ENCODE results near the gene PUS1.

Gene PUS1

DNA sequence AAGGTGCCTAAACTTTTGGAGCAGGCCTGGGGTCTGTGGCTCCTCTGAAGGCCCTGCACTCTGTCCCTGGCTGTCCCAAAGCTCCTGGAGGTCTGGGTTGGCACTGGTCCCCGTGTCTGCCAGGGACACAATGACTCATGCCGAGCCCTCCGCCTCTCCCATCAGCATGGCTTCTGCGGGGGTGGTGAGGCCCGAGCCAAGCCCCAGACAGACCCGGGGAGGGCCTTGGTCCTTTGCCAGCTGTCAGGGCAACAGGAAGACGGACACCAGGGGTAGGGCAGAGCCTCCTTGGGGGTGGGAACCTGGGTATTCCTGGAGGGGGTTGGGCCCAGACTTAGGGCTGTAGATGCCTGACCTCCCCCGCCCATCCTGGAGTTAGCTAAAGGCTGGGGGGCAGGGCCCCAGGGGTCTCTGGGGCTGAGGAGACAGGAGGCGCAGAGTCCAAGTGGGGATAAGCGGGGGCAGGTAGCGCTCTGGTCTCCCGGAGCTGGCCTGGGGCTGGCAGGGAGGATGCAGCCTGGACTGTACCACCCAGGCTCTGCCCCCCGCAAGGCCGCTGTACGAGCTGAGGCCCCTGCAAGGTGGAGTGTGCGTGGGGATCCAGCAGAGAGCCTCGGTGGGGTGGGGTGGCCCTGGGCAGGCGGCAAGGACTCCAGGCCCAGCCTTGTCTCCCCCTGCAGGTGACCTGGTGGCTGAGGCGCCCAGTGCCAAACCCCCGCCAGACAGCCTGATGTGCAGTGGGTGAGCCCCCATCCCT lies 16.4 kb upstream of the PUS1 start:
- DNase-seq (ENCODE audit: insufficient read length) = peak; percentile 31
- no peak for FAIRE-seq
- TF ChIP-seq TAF1 (IDR thresholded peaks at IDR 0.05; ENCODE audit: borderline replicate concordance, low read depth, low read length) (no peak), POLR2A (IDR thresholded peaks at IDR 0.05; ENCODE audit: low read depth, low read length) (no peak), POLR2AphosphoS5 (IDR thresholded peaks at IDR 0.05; ENCODE audit: low read depth, low read length) (no peak)

DNA sequence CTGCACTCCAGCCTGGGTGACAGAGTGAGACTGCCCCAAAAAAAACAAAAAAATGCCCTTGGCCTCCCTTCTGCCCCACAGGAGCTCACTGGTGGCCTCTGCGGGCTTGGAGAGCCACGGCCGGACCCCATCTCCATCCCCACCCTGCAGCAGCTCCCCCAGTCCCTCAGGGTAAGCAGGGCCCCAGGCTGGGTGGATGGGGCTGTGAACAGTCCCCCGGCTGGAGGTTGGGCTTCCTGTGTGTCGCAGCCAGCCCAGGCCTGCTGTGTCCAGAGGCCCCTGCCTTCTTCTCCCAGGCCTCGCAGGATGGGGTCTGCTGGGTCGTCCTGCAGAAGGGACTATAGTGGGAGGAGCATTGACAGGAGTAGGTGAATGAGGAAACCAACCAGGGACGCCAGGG lies 15.4 kb upstream of the PUS1 start:
- no peak for FAIRE-seq
- no peak for TF ChIP-seq POLR2A (IDR thresholded peaks at IDR 0.05; ENCODE audit: low read depth, low read length)
- no peak for TF ChIP-seq POLR2AphosphoS5 (IDR thresholded peaks at IDR 0.05; ENCODE audit: low read depth, low read length)
- no peak for TF ChIP-seq TAF1 (IDR thresholded peaks at IDR 0.05; ENCODE audit: borderline replicate concordance, low read depth, low read length)
- no peak for DNase-seq (ENCODE audit: insufficient read length)

DNA sequence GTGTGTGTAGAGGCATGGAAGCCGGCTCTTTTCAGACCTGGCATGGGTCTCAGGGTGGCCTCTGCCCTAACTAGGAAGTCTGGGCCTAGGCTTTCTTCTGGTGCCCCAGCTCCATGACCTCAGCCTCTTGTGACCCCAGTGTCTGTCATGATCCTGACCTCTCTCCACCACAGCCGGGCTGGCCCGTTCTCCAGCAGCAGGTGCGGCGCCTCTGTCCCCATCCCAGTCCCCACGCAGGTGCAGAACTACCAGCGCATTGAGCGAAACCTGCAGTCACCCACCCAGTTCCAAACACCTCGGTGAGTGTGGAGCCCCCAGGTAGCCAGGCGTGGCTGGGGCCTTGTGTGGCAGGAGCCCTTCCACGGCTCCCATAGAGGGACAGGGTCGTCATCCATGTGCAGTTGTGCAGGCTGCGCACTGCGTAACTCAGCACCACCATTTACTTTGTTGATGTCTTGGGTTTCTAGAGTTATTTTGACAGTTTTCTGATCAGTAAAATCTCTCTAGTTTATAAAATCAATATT lies 14.8 kb upstream of the PUS1 start:
- no peak for TF ChIP-seq TAF1 (IDR thresholded peaks at IDR 0.05; ENCODE audit: borderline replicate concordance, low read depth, low read length)
- no peak for TF ChIP-seq POLR2AphosphoS5 (IDR thresholded peaks at IDR 0.05; ENCODE audit: low read depth, low read length)
- TF ChIP-seq POLR2A (IDR thresholded peaks at IDR 0.05; ENCODE audit: low read depth, low read length) = no peak
- no peak for DNase-seq (ENCODE audit: insufficient read length)
- FAIRE-seq = no peak

DNA sequence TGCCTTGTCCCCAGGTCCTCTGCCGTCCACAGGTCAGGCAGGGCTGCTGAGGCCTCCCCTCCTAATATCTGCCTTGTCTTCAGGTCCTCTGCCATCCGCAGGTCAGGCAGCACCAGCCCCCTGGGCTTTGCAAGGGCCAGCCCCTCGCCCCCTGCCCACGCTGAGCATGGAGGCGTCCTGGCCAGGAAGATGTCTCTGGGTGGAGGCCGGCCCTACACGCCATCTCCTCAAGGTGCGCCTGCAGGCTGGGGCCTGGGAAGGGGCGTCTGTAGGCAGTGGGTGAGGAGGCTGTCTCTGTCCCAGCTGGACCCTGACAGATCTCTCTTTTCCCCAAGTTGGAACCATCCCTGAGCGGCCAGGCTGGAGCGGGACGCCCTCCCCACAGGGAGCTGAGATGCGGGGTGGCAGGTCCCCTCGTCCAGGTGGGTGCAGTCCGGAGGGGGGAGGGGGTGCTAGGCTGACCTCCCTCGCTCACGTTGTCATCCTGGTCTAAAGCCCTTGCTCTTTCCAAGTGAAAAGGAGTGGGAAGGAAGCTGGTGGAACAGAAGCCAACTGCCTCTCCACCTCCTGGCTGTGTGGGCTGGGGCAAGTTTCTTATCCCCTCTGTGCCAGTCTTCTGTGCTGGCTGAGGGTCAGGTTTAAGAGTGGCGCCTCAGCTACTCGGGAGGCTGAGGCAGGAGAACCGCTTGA lies 13.9 kb upstream of the PUS1 start:
- TF ChIP-seq POLR2AphosphoS5 (IDR thresholded peaks at IDR 0.05; ENCODE audit: low read depth, low read length) (no peak), POLR2A (IDR thresholded peaks at IDR 0.05; ENCODE audit: low read depth, low read length) (no peak), TAF1 (IDR thresholded peaks at IDR 0.05; ENCODE audit: borderline replicate concordance, low read depth, low read length) (no peak)
- DNase-seq (ENCODE audit: insufficient read length) = peak; percentile 19
- FAIRE-seq = no peak

DNA sequence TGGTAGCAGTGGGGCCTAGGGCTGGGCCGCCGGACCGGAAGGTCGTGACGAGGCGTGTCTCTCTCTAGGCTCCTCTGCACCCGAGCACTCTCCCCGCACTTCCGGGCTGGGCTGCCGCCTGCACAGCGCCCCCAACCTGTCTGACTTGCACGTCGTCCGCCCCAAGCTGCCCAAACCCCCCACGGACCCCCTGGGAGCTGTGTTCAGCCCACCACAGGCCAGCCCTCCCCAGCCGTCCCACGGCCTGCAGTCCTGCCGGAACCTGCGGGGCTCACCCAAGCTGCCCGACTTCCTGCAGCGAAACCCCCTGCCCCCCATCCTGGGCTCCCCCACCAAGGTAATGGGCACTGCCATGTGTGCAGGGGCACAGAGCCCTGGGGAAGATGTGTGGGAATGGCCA lies 13.3 kb upstream of the PUS1 start:
- no peak for TF ChIP-seq TAF1 (IDR thresholded peaks at IDR 0.05; ENCODE audit: borderline replicate concordance, low read depth, low read length)
- no peak for TF ChIP-seq POLR2A (IDR thresholded peaks at IDR 0.05; ENCODE audit: low read depth, low read length)
- FAIRE-seq (no peak), DNase-seq (ENCODE audit: insufficient read length) (peak; percentile 28)

DNA sequence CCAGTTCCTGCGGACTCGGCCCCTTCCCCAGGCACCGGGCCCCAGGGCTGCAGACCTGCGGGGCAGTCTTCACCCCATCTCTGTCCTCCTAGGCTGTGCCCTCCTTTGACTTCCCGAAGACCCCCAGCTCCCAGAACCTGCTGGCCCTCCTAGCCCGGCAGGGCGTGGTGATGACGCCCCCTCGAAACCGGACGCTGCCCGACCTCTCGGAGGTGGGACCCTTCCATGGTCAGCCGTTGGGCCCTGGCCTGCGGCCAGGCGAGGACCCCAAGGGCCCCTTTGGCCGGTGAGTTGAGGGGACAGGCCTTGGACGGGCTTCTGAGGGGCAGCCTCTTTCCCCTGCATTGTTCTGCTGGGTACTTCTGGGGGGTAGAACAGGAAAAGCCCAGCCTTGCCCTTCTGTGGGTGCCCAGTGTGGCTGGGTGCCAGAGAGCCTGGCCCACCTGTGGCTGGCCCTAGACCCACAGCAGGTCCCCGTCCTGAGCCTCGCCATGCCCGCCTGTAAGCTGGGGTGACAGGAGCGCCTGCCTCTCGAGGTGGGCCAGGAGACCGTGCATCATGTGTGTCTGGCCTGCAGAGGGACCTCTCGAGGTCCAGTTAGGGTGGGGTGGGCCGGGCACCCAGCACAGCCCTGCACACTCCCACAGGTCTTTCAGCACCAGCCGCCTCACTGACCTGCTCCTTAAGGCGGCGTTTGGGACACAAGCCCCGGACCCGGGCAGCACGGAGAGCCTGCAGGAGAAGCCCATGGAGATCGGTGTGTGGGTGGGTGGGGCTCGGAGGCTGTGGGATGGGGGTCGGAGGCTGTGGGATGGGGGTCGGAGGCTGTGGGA lies 12.6 kb upstream of the PUS1 start:
- DNase-seq (ENCODE audit: insufficient read length) = peak; percentile 40
- no peak for FAIRE-seq
- TF ChIP-seq TAF1 (IDR thresholded peaks at IDR 0.05; ENCODE audit: borderline replicate concordance, low read depth, low read length) = no peak
- TF ChIP-seq POLR2A (IDR thresholded peaks at IDR 0.05; ENCODE audit: low read depth, low read length) = no peak
- TF ChIP-seq POLR2AphosphoS5 (IDR thresholded peaks at IDR 0.05; ENCODE audit: low read depth, low read length) = no peak

DNA sequence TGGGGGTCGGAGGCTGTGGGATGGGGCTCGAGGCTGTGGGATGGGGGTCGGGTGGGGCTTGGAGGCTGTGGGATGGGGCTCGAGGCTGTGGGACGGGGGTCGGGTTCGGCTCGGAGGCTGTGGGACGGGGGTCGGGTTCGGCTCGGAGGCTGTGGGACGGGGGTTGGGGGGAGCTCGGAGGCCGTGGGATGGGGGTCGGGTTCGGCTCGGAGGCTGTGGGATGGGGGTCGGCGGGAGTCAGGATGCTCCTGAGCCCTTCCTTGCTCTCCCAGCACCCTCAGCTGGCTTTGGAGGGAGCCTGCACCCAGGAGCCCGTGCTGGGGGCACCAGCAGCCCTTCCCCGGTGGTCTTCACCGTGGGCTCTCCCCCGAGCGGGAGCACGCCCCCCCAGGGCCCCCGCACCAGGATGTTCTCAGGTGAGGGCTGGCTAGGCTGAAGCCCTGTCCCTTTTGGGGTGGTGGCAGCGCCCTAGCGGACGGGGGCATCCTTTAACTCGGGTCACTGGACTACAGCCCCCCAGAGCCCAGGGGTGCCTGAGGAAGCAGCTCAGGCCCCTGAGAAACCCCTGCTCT lies 11.9 kb upstream of the PUS1 start:
- TF ChIP-seq POLR2AphosphoS5 (IDR thresholded peaks at IDR 0.05; ENCODE audit: low read depth, low read length) (no peak), TAF1 (IDR thresholded peaks at IDR 0.05; ENCODE audit: borderline replicate concordance, low read depth, low read length) (no peak), POLR2A (IDR thresholded peaks at IDR 0.05; ENCODE audit: low read depth, low read length) (no peak)
- DNase-seq (ENCODE audit: insufficient read length) (no peak), FAIRE-seq (no peak)

DNA sequence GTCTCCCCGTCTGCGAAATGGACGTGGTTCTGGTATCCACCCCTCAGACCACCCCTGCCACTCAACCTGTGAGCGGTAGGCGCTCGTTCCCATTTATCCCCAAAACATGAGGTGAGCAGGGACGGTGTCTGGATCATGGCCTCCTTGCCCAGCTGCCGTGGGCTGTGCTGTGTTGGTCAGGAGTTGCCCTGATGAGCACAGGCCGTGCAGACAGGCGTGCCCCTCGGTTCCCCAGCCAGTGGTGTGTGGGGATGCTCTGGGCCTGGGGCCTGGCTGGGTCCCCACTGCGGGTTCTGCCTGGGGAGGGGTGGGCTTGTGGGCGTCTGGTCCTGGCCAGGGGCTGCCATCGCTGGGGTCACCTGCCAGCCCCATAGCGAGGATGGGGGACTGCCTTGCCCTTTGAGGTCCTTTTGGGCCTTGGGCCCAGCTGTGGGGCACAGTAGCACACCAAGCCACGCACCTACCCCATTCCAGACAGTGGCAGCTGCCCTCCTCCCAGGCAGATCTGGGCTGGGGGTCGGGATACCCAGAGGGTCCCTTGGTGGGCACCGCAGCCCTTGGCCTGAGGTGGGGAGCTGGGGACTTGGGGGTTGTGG lies 11.3 kb upstream of the PUS1 start:
- DNase-seq (ENCODE audit: insufficient read length) (peak; percentile 27), FAIRE-seq (no peak)
- no peak for TF ChIP-seq POLR2AphosphoS5 (IDR thresholded peaks at IDR 0.05; ENCODE audit: low read depth, low read length)
- TF ChIP-seq POLR2A (IDR thresholded peaks at IDR 0.05; ENCODE audit: low read depth, low read length) = no peak
- no peak for TF ChIP-seq TAF1 (IDR thresholded peaks at IDR 0.05; ENCODE audit: borderline replicate concordance, low read depth, low read length)

DNA sequence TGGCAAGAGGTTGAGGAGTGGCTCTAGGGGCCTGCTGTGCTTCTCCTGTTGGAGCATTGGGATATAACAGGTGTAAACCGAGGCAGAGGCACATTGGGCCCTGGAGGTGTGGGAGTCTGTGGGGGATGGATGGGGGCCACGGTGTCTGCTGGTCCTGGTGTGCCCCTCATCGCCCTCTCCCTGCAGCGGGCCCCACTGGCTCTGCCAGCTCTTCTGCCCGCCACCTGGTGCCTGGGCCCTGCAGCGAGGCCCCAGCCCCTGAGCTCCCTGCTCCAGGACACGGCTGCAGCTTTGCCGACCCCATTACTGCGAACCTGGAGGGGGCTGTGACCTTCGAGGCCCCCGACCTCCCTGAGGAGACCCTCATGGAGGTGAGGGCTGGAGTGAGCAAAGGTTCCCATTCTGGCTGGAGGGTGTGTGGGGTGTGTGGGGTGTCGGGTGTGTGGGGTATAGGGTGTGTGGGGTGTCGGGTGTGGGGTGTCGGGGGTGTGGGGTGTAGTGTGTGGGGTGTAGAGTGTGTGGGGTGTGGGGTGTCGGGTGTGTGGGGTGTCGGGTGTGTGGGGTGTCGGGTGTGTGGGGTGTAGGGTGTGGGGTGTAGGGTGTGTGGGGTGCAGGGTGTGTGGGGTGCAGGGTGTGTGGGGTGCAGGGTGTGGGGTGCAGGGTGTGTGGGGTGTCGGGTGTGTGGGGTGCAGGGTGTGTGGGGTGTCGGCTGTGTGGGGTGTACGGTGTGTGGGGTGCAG lies 10.6 kb upstream of the PUS1 start:
- FAIRE-seq = no peak
- peak; percentile 34 for DNase-seq (ENCODE audit: insufficient read length)
- TF ChIP-seq POLR2AphosphoS5 (IDR thresholded peaks at IDR 0.05; ENCODE audit: low read depth, low read length) = no peak
- TF ChIP-seq TAF1 (IDR thresholded peaks at IDR 0.05; ENCODE audit: borderline replicate concordance, low read depth, low read length) = no peak
- no peak for TF ChIP-seq POLR2A (IDR thresholded peaks at IDR 0.05; ENCODE audit: low read depth, low read length)

DNA sequence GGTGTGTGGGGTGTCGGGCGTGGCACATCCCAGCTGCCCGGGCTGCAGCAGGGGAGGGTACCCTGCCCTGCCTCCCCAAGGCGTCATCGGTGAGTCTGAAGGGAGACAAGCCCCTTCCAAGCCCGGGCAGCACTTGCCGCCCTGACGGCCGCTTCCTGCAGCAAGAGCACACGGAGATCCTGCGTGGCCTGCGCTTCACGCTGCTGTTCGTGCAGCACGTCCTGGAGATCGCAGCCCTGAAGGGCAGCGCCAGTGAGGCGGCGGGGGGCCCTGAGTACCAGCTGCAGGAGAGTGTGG lies 10.1 kb upstream of the PUS1 start:
- no peak for FAIRE-seq
- TF ChIP-seq POLR2AphosphoS5 (IDR thresholded peaks at IDR 0.05; ENCODE audit: low read depth, low read length) (no peak), TAF1 (IDR thresholded peaks at IDR 0.05; ENCODE audit: borderline replicate concordance, low read depth, low read length) (no peak), POLR2A (IDR thresholded peaks at IDR 0.05; ENCODE audit: low read depth, low read length) (no peak)
- no peak for DNase-seq (ENCODE audit: insufficient read length)

Measured in GM12892 (cell line).